Activated T-helper 9 cell treated with anti-CD3 and anti-CD28 coated beads, Interleukin-2, amount 50 U/mL, for 16 hours (primary cell): ENCODE results near the gene KCTD18.
A peak's percentile ranks its signal among the peaks of the same experiment; 100 is the strongest.

Experiments used
- DNase-seq: peaks from one replicate; pipeline ENCODE4 v3.0.0-alpha.2; 2020; ENCODE audit warnings: low read depth

Gene KCTD18

DNA sequence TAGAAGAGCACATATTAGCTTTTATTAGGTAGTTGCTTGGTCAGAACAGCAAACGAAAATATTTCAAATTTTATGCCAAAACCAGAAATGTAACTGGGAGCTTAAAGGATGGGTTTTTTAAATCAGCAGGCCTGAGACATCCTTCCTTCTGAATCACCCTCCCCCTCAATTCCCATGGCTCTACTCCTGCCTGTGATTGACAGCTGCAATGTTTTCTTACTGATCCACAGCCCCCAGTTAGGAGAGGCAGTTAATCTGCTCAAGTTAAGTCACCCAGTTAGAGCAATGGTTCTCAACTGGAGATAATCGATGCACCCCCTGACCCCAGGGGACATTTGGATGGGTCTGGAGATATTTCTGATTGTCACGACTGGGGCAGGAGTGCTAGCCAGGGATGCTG is 24.9 kb downstream of the KCTD18 start:
- DNase-seq, result no peak

- DNase-seq, result no peak
Measured at GRCh38 chr2:200483729-200484198, 26.1 kb downstream of the KCTD18 start.

GRCh38 chr2:200482194-200482593 is 27.7 kb downstream of the KCTD18 start:
- no peak for DNase-seq

- no peak for DNase-seq
Measured at GRCh38 chr2:200479692-200480265, 30.1 kb downstream of the KCTD18 start.

DNA sequence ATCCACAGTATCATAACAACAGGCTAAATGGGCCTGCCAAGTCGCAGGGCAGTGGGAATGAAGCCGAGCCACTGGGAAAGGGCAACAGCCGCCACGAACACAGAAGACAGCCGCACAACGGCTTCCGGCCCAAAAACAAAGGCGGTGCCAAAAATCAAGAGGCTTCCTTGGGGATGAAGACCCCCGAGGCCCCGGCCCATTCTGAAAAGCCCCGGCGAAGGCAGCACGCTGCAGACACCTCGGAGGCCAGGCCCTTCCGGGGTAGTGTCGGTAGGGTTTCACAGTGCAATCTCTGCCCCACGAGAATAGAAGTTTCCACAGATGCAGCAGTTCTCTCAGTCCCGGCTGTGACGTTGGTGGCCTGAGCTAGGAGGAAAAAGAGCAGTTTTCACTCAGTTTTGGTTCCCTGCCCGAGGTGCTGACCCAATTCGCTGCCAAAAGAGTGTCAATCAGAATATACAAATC is 32.2 kb downstream of the KCTD18 start:
- no peak for DNase-seq

GRCh38 chr2:200476836-200477235 is 33.0 kb downstream of the KCTD18 start:
- no peak for DNase-seq

- DNase-seq, result no peak
Measured at GRCh38 chr2:200475795-200476194, 34.1 kb downstream of the KCTD18 start.

GRCh38 chr2:200472853-200473464 is 36.9 kb downstream of the KCTD18 start:
- no peak for DNase-seq

- DNase-seq, result no peak
Measured at GRCh38 chr2:200471928-200472645, 37.8 kb downstream of the KCTD18 start.

DNA sequence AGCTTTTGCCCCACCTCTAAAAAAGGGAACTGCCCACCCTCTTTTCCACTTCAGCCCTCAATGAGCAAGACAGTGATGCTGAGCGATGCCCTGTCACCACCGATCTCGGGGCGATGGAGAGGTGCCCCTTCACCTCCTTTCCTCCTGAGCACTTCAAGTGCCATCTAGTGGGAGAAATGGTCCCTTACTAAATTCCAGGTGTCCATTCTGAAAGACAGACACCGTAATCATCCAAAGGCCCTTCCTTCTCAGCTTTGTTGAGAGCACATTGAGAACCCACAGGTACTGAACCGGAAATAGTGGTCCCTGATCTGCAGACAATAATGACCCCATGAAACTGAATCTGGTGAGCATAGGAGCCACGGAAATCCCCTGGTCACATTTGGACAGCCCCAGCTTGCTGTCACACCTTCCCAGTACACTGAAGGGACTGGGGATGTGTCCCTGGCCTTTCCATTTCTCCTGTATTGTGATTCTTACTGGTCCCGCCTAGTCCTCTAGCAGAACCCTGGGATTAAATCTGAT is 38.5 kb downstream of the KCTD18 start:
- DNase-seq, result no peak

DNA sequence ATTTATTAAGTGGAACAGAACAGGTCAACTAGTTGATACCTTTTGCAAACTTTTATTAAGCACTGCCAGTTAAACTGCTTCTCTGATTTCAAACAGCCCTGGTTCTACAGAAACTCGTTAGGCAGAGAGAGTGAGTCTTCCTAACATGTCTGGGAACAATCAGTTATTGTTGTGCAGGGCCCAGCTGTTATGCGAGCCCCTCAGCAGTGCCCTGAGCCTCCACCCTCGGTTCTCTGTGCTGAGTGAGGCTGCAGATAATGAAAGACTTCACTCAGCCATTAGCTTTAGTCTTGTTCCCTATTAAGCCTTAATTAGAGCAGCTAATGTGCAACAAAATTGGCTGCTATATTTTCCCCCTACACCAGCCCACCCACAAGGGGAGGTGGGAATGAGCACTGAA is 39.6 kb downstream of the KCTD18 start:
- DNase-seq, result no peak

DNA sequence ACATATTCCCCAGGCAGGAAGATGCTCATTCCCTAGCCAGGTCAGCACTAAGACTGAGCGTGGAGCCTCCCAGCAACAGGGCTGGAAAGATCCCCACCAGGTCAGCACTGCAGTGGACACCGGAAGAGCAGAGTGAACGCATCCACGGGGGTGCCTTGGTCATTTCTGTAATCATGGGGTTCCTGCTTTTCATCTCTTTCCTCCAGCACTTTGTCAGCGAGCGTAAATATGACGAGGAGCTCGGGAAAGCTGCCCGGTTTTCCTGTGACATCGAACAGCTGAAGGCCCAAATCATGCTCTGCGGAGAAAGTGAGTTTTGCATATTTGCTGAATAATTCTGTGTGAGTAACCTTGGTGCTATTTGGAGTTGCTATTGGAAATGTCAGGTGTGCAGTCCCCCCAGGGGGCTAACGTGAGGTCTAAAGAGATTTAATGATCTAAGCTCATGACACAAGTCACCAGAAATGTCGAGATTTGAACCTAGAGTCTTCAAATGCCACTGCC is 40.1 kb downstream of the KCTD18 start:
- no peak for DNase-seq

GRCh38 chr2:200467806-200468681 is 41.8 kb downstream of the KCTD18 start:
- DNase-seq, result no peak

- peak; percentile 12 for DNase-seq
Measured at GRCh38 chr2:200466425-200467418, 43.1 kb downstream of the KCTD18 start.

- DNase-seq, result no peak
Measured at GRCh38 chr2:200463452-200463851, 46.4 kb downstream of the KCTD18 start.

GRCh38 chr2:200461846-200462710 is 47.8 kb downstream of the KCTD18 start:
- no peak for DNase-seq

DNA sequence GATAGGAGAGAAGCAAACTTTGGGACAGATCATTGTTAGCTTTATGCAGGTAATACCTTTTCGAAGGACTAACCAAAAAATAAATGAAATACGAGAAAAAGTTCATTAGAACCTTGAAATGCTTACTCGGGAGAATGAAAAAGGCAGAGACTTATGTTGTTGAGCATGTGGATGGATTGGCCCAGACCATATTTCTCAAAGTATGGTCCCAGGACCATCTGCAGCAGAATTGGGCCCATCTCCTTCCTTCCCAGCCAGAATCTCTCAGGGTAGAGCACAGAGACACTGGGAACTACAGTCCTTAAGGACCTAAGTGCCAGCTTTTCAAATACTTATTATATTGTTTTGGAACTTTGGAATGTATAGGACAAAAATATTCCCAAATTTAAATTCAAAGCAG is 50.8 kb downstream of the KCTD18 start:
- DNase-seq, result no peak

DNA sequence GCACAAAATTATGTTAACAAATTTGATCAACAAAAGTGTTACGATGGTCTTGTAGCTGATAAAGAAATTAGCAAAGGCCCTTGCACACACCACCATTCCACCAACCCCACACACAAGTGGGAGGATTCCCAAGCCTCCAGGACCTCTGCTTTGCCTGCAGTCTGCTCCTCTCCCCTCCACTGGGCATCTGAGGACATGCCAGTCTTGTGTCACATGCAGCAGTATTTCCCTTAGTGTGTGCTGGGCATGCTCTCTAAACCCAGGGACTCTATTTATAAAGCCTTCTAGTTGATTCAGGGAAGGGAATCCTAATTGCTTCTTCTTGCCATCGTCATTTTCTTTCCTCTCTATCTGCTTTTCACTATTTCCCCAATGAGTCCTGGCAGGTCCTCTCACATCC is 53.3 kb downstream of the KCTD18 start:
- no peak for DNase-seq

GRCh38 chr2:200455958-200456421 is 53.9 kb downstream of the KCTD18 start:
- DNase-seq, result no peak
